Measurements from ENCODE around the gene PRMT9.

The PRMT9 gene

DNA sequence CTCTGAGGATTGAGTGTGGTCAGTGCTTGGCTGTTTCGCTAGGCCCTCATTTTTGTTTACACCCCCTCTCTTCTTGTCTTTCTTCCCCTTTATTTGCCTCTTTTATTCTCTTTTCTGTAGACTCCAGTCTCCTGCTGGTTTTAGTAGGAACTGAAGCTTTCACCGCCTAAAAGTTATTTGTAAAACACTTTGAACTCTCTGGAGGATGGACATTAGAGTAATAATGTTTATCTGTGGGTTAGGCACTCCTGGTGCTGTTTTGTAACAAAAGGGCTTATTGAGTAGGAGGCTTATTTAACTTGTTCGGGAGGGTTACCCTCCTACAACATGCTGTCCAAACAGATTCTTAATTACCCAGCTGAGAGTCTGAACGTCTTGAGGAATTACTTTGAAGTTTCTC is 46.4 kb upstream of the PRMT9 start:
- 0 out of 2 replicates have a peak, but pooled peaks cover 11% of the 10 kb centered on the region for H3F3A ChIP-seq (ENCODE audit: control insufficient read depth, insufficient read depth)
- H3K4me2 ChIP-seq (ENCODE audit: low read length), result no peak overlapping the region
- H3K27ac ChIP-seq (ENCODE audit: low read depth, low read length), result no peak overlapping the region
- H3K27me3 ChIP-seq (ENCODE audit: control insufficient read depth, low read length), result peaks cover 48% of the 10 kb centered on the region
- no peaks in the 10 kb centered on the region for H3K36me3 ChIP-seq (ENCODE audit: control insufficient read depth, low read length)
- H3K9me3 ChIP-seq (ENCODE audit: control insufficient read depth, insufficient read depth, low read length), result no peaks in the 10 kb centered on the region
- H4K20me1 ChIP-seq (ENCODE audit: control insufficient read depth, insufficient read depth, low read depth, low read length), result no peaks in the 10 kb centered on the region
- no peak overlapping the region for H3K4me3 ChIP-seq (ENCODE audit: low read length)
- no peaks in the 10 kb centered on the region; the same call in 1 of the 2 replicates for H3K79me2 ChIP-seq (ENCODE audit: control insufficient read depth, low read length)
- no peaks in the 10 kb centered on the region for H3K9me2 ChIP-seq (replicated peaks; ENCODE audit: control insufficient read depth, low read length)
- TF ChIP-seq, protein P1, sequence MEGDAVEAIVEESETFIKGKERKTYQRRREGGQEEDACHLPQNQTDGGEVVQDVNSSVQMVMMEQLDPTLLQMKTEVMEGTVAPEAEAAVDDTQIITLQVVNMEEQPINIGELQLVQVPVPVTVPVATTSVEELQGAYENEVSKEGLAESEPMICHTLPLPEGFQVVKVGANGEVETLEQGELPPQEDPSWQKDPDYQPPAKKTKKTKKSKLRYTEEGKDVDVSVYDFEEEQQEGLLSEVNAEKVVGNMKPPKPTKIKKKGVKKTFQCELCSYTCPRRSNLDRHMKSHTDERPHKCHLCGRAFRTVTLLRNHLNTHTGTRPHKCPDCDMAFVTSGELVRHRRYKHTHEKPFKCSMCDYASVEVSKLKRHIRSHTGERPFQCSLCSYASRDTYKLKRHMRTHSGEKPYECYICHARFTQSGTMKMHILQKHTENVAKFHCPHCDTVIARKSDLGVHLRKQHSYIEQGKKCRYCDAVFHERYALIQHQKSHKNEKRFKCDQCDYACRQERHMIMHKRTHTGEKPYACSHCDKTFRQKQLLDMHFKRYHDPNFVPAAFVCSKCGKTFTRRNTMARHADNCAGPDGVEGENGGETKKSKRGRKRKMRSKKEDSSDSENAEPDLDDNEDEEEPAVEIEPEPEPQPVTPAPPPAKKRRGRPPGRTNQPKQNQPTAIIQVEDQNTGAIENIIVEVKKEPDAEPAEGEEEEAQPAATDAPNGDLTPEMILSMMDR (IDR thresholded peaks at IDR 0.05; ENCODE audit: low read depth, low read length, poor library complexity, severe bottlenecking), result no peak
- no peak for TF ChIP-seq EZH2phosphoT487 (IDR thresholded peaks at IDR 0.05; ENCODE audit: borderline replicate concordance, low read length)
- H3K4me1 ChIP-seq (ENCODE audit: control insufficient read depth, low read length), result peaks cover 21% of the 10 kb centered on the region

DNA sequence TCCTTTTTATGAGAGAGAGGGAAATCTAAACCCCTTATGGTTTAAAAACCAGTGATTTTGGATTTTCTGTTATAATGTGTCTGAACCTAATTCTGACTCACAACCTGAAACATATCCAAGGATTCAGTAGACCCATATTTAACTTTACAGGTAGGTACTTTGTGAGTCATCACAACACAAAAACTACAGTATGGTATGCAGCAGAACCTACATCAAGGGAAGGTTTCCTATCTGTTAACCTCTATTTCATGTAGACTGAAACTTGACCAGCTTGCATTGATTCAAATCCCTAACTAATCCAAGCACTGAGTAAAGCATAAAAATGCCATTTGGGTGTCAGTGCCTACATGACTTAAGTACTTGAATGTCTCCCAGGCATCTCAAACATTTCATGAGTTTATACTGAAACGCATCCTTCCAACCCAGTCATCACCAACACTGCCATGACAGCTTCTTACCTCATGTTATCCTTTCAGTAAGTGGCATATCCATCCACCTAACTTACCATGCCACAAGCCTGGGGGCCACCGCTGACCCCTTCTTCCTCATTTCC is 43.6 kb upstream of the PRMT9 start:
- H4K20me1 ChIP-seq (ENCODE audit: control insufficient read depth, insufficient read depth, low read depth, low read length), result no peaks in the 10 kb centered on the region
- no peaks in the 10 kb centered on the region for H3K36me3 ChIP-seq (ENCODE audit: control insufficient read depth, low read length)
- peaks cover 9% of the 10 kb centered on the region for H3K4me1 ChIP-seq (ENCODE audit: control insufficient read depth, low read length)
- H3K9me3 ChIP-seq (ENCODE audit: control insufficient read depth, insufficient read depth, low read length), result no peaks in the 10 kb centered on the region
- TF ChIP-seq EZH2phosphoT487 (IDR thresholded peaks at IDR 0.05; ENCODE audit: borderline replicate concordance, low read length), result no peak
- TF ChIP-seq, protein P1 (IDR thresholded peaks at IDR 0.05; ENCODE audit: low read depth, low read length, poor library complexity, severe bottlenecking), result no peak
- H3F3A ChIP-seq (ENCODE audit: control insufficient read depth, insufficient read depth), result 0 out of 2 replicates have a peak, but pooled peaks cover 7% of the 10 kb centered on the region
- H3K27ac ChIP-seq (ENCODE audit: low read depth, low read length), result no peak overlapping the region
- no peak overlapping the region for H3K4me3 ChIP-seq (ENCODE audit: low read length)
- H3K79me2 ChIP-seq (ENCODE audit: control insufficient read depth, low read length), result no peaks in the 10 kb centered on the region
- H3K4me2 ChIP-seq (ENCODE audit: low read length), result no peak overlapping the region
- H3K9me2 ChIP-seq (replicated peaks; ENCODE audit: control insufficient read depth, low read length), result no peaks in the 10 kb centered on the region
- peaks cover 30% of the 10 kb centered on the region for H3K27me3 ChIP-seq (ENCODE audit: control insufficient read depth, low read length)

GRCh38 chr4:147725673-147726072 is 41.7 kb upstream of the PRMT9 start:
- Histone ChIP-seq H3K9me3 (ENCODE audit: control insufficient read depth, insufficient read depth, low read length) (no peaks in the 10 kb centered on the region), H3K9me2 (replicated peaks; ENCODE audit: control insufficient read depth, low read length) (no peaks in the 10 kb centered on the region), H3K4me2 (ENCODE audit: low read length) (no peak overlapping the region), H3K27me3 (ENCODE audit: control insufficient read depth, low read length) (peaks cover 19% of the 10 kb centered on the region), H4K20me1 (ENCODE audit: control insufficient read depth, insufficient read depth, low read depth, low read length) (no peaks in the 10 kb centered on the region), H3K79me2 (ENCODE audit: control insufficient read depth, low read length) (no peaks in the 10 kb centered on the region), H3K36me3 (ENCODE audit: control insufficient read depth, low read length) (no peaks in the 10 kb centered on the region), H3K4me3 (ENCODE audit: low read length) (no peak overlapping the region), H3F3A (ENCODE audit: control insufficient read depth, insufficient read depth) (0 out of 2 replicates have a peak, but pooled peaks cover 7% of the 10 kb centered on the region), H3K27ac (ENCODE audit: low read depth, low read length) (no peak overlapping the region), H3K4me1 (ENCODE audit: control insufficient read depth, low read length) (no peaks in the 10 kb centered on the region)
- no peak for TF ChIP-seq EZH2phosphoT487 (IDR thresholded peaks at IDR 0.05; ENCODE audit: borderline replicate concordance, low read length)
- TF ChIP-seq, protein P1 (IDR thresholded peaks at IDR 0.05; ENCODE audit: low read depth, low read length, poor library complexity, severe bottlenecking), result no peak
